ENCODE results near the gene DCAF11.
A peak's percentile ranks its signal among the peaks of the same experiment; 100 is the strongest.

Gene DCAF11

DNA sequence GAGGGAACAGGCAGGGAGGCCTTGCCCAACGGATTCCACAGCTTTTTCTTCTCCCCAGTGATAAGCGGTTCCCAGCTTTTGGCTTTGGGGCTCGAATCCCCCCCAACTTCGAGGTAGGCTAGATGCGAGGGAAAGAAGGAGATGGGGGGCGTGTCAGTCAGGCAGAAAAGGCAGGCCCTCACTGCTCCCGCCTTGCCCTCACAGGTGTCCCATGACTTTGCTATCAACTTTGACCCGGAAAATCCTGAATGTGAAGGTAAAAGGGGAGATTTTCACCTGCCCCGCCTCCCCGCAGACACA is 38.3 kb upstream of the DCAF11 start:
- in situ Hi-C loops (cut with HindIII; ENCODE audit: low pct_ligation_motif_present, low pct_unique_long_range_greater_than_20kb, low sequenced_read_pairs): no loop called here
- no peak for DNase-seq

DNA sequence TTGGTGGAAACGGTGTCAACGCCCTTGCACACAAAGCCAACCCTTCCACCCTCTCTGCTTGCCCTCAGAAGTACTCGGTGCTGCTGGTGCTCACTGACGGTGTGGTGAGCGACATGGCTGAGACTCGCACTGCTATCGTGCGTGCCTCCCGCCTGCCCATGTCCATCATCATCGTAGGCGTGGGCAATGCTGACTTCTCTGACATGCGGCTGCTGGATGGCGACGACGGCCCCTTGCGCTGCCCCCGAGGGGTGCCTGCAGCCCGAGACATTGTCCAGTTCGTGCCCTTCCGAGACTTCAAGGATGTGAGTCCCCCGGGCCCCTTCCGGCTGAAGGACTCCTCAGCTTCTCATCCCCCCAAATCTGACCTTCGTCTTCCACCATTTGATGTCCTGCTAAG is 37.5 kb upstream of the DCAF11 start:
- DNase-seq: no peak
- in situ Hi-C loops (cut with HindIII; ENCODE audit: low pct_ligation_motif_present, low pct_unique_long_range_greater_than_20kb, low sequenced_read_pairs): no loop called here

- in situ Hi-C loops (cut with HindIII; ENCODE audit: low pct_ligation_motif_present, low pct_unique_long_range_greater_than_20kb, low sequenced_read_pairs): no loop called here
These were observed 36.4 kb upstream of the DCAF11 start for GRCh38 chr14:24078146-24078545.

DNA sequence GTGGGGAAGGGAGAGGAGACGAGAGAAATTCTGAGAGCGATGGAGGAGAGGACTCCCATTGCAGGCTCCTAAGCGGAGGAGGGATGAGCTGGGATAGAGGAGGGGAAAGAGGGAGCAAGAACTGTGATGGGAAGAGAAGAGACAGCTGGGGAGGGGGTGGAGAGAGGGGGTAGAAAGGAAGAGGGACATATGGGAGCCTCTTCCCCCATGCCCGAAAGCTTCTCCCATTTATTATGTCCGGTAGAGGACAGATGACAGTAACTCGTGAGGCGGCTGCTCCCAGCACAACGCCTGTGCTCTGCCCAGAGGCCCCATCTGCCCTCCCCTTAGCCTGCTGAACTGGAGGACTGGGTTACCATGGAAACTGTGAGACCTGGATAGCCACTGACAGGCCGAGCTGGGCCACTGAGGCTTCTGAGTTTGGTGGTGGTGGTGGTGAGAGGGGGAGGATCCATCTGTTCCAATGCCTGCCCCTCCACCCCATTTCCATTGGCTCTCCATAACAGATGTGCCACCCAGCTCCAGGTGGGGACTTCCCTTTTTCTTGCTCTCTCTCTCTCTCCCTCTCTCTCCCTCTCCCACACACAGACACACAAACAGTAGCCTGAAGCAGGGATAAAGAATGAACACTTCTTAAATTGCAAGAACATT is 35.0 kb upstream of the DCAF11 start:
- in situ Hi-C loops (cut with HindIII; ENCODE audit: low pct_ligation_motif_present, low pct_unique_long_range_greater_than_20kb, low sequenced_read_pairs): no loop called here
- no peak for DNase-seq

More at GRCh38 chr14:24078146-24078545, 36.4 kb upstream of the DCAF11 start:
- DNase-seq: no peak

DNA sequence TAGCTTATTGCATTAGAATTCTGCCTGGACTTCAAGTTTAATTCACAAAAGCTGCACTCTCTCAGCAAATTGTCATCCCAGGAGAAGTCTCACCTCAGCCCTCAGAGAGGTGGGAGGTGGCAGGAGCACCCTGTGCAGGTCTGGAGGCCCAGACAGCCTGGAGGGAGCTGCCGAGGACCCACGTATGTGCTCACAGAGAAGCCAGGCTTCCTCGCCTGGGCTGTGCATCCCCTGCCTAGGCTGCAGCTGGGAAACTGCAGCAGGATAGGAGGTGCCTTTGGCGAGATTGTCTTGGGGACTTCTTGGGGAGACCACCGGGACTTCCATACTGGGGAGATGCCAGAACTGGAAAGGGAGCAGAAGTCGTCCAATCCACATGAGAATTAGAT is 34.4 kb upstream of the DCAF11 start:
- DNase-seq: no peak
- in situ Hi-C loops (cut with HindIII; ENCODE audit: low pct_ligation_motif_present, low pct_unique_long_range_greater_than_20kb, low sequenced_read_pairs): no loop called here

DNA sequence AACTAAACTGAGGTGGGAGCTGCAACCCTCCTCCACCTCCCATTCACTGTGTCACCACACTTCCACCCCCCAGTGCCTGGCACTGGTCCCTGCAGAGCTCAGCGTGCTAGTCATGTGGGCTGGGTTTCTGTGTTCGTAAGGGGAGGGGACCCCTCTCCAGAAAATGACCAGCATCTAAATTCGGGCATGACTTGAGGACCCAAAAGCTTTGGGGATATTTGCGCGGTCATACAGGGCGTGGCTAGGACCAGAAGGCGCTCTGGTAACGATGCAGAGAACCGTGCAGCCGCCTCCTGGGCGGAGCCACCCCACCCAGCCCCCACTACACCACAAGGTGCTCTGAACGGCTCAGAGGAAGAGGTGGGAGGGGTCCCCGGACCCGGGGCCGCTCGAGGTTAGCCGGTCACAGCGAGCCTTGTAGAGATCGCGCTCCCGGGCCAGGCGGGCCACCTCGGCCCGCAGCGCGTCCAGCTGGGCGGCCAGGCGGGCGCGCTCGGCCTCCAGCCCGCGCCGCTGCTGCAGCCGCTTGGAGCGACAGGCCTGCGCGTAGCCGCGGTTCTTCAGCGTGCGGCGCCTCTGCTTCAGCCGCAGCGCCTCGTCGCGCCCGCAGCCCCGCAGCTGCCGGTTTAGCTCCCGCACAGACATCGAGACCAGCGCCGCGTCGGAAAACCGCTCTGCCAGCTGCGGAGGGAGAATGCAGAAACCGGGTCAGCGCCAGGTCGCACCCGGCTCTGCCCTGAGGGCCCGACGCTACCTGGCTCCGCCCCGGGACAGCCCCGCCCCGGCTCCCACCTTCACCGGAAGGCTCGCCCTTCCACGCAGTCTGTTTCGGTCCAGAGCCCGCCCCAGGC is 33.5 kb upstream of the DCAF11 start:
- in situ Hi-C loops (cut with HindIII; ENCODE audit: low pct_ligation_motif_present, low pct_unique_long_range_greater_than_20kb, low sequenced_read_pairs): no loop called here
- peak; percentile 11 for DNase-seq

GRCh38 chr14:24081739-24082211 is 32.8 kb upstream of the DCAF11 start:
- in situ Hi-C loops (cut with HindIII; ENCODE audit: low pct_ligation_motif_present, low pct_unique_long_range_greater_than_20kb, low sequenced_read_pairs): no loop called here
- no peak for DNase-seq

- DNase-seq: no peak
- in situ Hi-C loops (cut with HindIII; ENCODE audit: low pct_ligation_motif_present, low pct_unique_long_range_greater_than_20kb, low sequenced_read_pairs): no loop called here
These were observed 32.0 kb upstream of the DCAF11 start for GRCh38 chr14:24082411-24083080.

DNA sequence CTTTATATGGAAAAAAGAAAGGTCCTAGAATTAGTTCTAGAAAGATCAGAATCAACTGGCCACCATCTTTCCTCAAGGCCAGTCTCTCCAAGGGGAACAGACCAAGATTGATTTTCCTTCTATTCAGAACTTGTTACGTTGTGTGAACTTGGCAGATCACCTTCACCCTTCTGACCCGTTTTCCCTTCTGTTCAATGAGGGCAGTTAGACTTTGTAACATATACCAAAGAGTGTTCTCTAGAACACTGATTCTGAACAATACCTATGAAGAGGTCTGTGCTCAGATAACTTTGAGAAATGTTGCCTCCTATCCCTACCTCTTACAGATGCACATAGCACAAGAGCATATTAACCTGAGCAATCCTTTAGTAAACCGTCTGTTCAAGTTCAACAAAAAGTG is 31.1 kb upstream of the DCAF11 start:
- DNase-seq: no peak
- in situ Hi-C loops (cut with HindIII; ENCODE audit: low pct_ligation_motif_present, low pct_unique_long_range_greater_than_20kb, low sequenced_read_pairs): no loop called here

DNA sequence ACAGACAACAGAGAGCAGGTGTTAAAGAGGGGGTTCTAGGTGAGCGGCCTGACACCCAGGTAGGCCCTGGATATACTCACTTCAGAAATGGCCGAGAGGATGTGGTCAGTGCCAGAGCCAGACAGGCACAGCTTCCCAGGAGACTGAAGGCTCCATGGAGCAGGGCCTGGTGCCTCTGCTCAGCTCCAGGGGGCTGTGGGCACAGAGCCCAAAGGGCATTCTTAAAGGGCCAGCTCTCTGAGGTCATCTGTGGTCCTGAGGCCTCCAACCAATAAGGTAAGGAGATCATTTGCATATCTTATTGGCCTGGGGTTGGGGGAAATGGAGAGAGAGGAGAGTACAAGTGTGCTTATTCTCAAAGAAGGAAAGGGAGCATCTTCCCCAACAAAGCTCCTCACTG is 30.1 kb upstream of the DCAF11 start:
- in situ Hi-C loops (cut with HindIII; ENCODE audit: low pct_ligation_motif_present, low pct_unique_long_range_greater_than_20kb, low sequenced_read_pairs): no loop called here
- no peak for DNase-seq

GRCh38 chr14:24085215-24085614 is 29.4 kb upstream of the DCAF11 start:
- DNase-seq: no peak
- in situ Hi-C loops (cut with HindIII; ENCODE audit: low pct_ligation_motif_present, low pct_unique_long_range_greater_than_20kb, low sequenced_read_pairs): no loop called here

GRCh38 chr14:24086193-24086955 is 28.2 kb upstream of the DCAF11 start:
- no peak for DNase-seq
- in situ Hi-C loops (cut with HindIII; ENCODE audit: low pct_ligation_motif_present, low pct_unique_long_range_greater_than_20kb, low sequenced_read_pairs): no loop called here

GRCh38 chr14:24087004-24087403 is 27.6 kb upstream of the DCAF11 start:
- in situ Hi-C loops (cut with HindIII; ENCODE audit: low pct_ligation_motif_present, low pct_unique_long_range_greater_than_20kb, low sequenced_read_pairs): no loop called here

GRCh38 chr14:24088095-24088494 is 26.5 kb upstream of the DCAF11 start:
- DNase-seq: no peak
- in situ Hi-C loops (cut with HindIII; ENCODE audit: low pct_ligation_motif_present, low pct_unique_long_range_greater_than_20kb, low sequenced_read_pairs): no loop called here

More at GRCh38 chr14:24087004-24087403, 27.6 kb upstream of the DCAF11 start:
- no peak for DNase-seq

GRCh38 chr14:24089890-24090289 is 24.7 kb upstream of the DCAF11 start:
- no peak for DNase-seq
- in situ Hi-C loops (cut with HindIII; ENCODE audit: low pct_ligation_motif_present, low pct_unique_long_range_greater_than_20kb, low sequenced_read_pairs): no loop called here

- no peak for DNase-seq
- in situ Hi-C loops (cut with HindIII; ENCODE audit: low pct_ligation_motif_present, low pct_unique_long_range_greater_than_20kb, low sequenced_read_pairs): no loop called here
These were observed 22.5 kb upstream of the DCAF11 start for GRCh38 chr14:24092110-24092504.

DNA sequence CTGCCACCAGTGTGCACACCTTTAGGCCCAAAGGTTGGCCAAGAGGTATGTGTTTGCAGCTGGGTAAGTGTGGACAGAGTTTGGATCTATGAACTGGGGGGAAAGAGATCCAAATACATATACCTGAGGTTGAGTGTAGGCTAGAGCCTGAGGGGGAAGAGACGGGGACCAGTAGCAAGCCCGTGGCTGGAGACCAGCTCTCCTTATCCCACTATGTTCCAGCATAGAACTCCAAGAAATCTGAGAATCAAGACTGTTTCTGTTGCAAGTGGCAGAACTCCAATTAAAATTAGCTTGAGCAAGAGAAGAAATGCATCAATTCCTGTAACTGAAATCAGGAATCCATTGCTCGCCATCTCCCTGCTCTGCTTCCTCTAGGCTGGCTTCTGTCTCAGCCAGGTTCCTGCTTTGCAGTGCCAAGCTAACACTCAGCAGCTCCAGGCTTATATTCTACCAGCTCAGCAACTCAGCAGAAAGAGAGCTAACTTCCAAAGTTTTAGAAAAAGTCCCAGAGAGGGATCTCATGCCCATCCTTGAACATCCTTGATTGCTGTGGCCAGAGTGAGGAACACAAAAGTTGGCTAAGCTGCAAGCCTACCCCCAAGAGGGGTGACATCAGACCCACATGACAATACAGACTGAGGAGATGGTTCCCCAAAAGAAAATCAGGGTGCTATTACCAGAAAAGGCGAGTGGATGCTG is 21.9 kb upstream of the DCAF11 start:
- in situ Hi-C loops (cut with HindIII; ENCODE audit: low pct_ligation_motif_present, low pct_unique_long_range_greater_than_20kb, low sequenced_read_pairs): no loop called here

GRCh38 chr14:24093207-24093900 is 21.2 kb upstream of the DCAF11 start:
- in situ Hi-C loops (cut with HindIII; ENCODE audit: low pct_ligation_motif_present, low pct_unique_long_range_greater_than_20kb, low sequenced_read_pairs): no loop called here
- DNase-seq: no peak

More for the DNA sequence above, 21.9 kb upstream of the DCAF11 start:
- no peak for DNase-seq
